H9 (cell line): ENCODE data around the gene CD7. TPM values are rescaled to one million over a fixed set of nuclear protein-coding genes. Genes with fewer than 3 reads are reported as not detected.

Source experiments
- DNase-seq: peaks from one replicate; pipeline ENCODE4 v3.0.0-alpha.2; 2017
- H2AFZ ChIP-seq: one replicate; pipeline ENCODE4 v1.6.1; 2013; ENCODE audit warnings: mild to moderate bottlenecking, low read length, control low read depth, moderate library complexity
- H2AK5ac ChIP-seq: 2 replicates; pipeline ENCODE4 v1.6.1; 2013; ENCODE audit warnings: low read length, control low read depth, mixed read lengths; ENCODE audit not compliant: insufficient read length
- H2BK120ac ChIP-seq: one replicate; pipeline ENCODE4 v1.6.1; 2013; ENCODE audit warnings: low read depth, mild to moderate bottlenecking, low read length, control low read depth, inconsistent platforms; ENCODE audit not compliant: poor library complexity, severe bottlenecking
- H2BK12ac ChIP-seq: 2 replicates; pipeline ENCODE4 v1.6.1; 2013; ENCODE audit warnings: low read length, control low read depth, mixed read lengths, low read depth; ENCODE audit not compliant: insufficient read length
- H2BK15ac ChIP-seq: 2 replicates; pipeline ENCODE4 v1.6.1; 2013; ENCODE audit warnings: low read depth, low read length, control low read depth
- H2BK20ac ChIP-seq: one replicate; pipeline ENCODE4 v1.6.1; 2013; ENCODE audit warnings: low read depth, mild to moderate bottlenecking, low read length, control low read depth, inconsistent platforms; ENCODE audit not compliant: poor library complexity, severe bottlenecking
- H2BK5ac ChIP-seq: 2 replicates; pipeline ENCODE4 v1.6.1; 2013; ENCODE audit warnings: low read length, control low read depth, mixed read lengths; ENCODE audit not compliant: insufficient read length
- H3K14ac ChIP-seq: 2 replicates; pipeline ENCODE4 v1.6.1; 2013; ENCODE audit warnings: low read length, control low read depth; ENCODE audit not compliant: insufficient read depth
- H3K18ac ChIP-seq: 2 replicates; pipeline ENCODE4 v1.6.1; 2013; ENCODE audit warnings: low read depth, mild to moderate bottlenecking, mixed read lengths, low read length, control low read depth; ENCODE audit not compliant: insufficient read length
- H3K23ac ChIP-seq: 2 replicates; pipeline ENCODE4 v1.6.1; 2013; ENCODE audit warnings: low read length, control low read depth, mixed read lengths, low read depth; ENCODE audit not compliant: insufficient read length
- H3K23me2 ChIP-seq: 2 replicates; pipeline ENCODE4 v1.6.1; 2013; ENCODE audit warnings: low read depth, mild to moderate bottlenecking, mixed read lengths, low read length, control low read depth; ENCODE audit not compliant: insufficient read length, poor library complexity, severe bottlenecking
- H3K27ac ChIP-seq: 2 replicates; pipeline ENCODE4 v1.5.1; 2013; ENCODE audit warnings: low read length, control low read depth, mixed read lengths, low read depth; ENCODE audit not compliant: insufficient read length
- H3K27me3 ChIP-seq: 2 replicates; pipeline ENCODE4 v1.6.1; 2013; ENCODE audit warnings: low read length, control low read depth, inconsistent platforms; ENCODE audit not compliant: insufficient read depth
- H3K4ac ChIP-seq: 2 replicates; pipeline ENCODE4 v1.6.1; 2013; ENCODE audit warnings: low read depth, mild to moderate bottlenecking, control low read depth, inconsistent platforms, low read length, moderate library complexity
- H3K4me1 ChIP-seq: 2 replicates; pipeline ENCODE4 v1.6.1; 2013; ENCODE audit warnings: low read length, control low read depth, inconsistent platforms; ENCODE audit not compliant: insufficient read depth
- H3K4me2 ChIP-seq: 2 replicates; pipeline ENCODE4 v1.6.1; 2013; ENCODE audit warnings: low read length, control low read depth, mixed read lengths; ENCODE audit not compliant: insufficient read length, insufficient read depth
- H3K56ac ChIP-seq: 2 replicates; pipeline ENCODE4 v1.6.1; 2013; ENCODE audit warnings: low read depth, mild to moderate bottlenecking, mixed read lengths, low read length, control low read depth; ENCODE audit not compliant: insufficient read length
- H3K79me1 ChIP-seq: 2 replicates; pipeline ENCODE4 v1.6.1; 2013; ENCODE audit warnings: low read depth, mild to moderate bottlenecking, moderate library complexity, low read length, control low read depth, inconsistent platforms; ENCODE audit not compliant: insufficient read depth, poor library complexity, severe bottlenecking
- H3K79me2 ChIP-seq: 2 replicates; pipeline ENCODE4 v1.6.1; 2013; ENCODE audit warnings: low read length, control low read depth, inconsistent platforms; ENCODE audit not compliant: insufficient read depth
- H3K9ac ChIP-seq: 2 replicates; pipeline ENCODE4 v1.6.1; 2013; ENCODE audit warnings: low read length, control low read depth, mixed read lengths; ENCODE audit not compliant: insufficient read length; ENCODE audit errors: extremely low read depth
- H3K9me3 ChIP-seq: one replicate; pipeline ENCODE4 v1.6.1; 2013; ENCODE audit warnings: low read depth, low read length, inconsistent platforms; ENCODE audit not compliant: control insufficient read depth
- H3T11ph ChIP-seq: one replicate; pipeline ENCODE4 v1.6.1; 2013; ENCODE audit warnings: mild to moderate bottlenecking, low read length, control low read depth, inconsistent platforms
- H4K20me1 ChIP-seq: one replicate; pipeline ENCODE4 v1.6.1; 2013; ENCODE audit not compliant: control insufficient read depth, insufficient read length, insufficient read depth
- H4K5ac ChIP-seq: 2 replicates; pipeline ENCODE4 v1.6.1; 2013; ENCODE audit warnings: low read depth, mild to moderate bottlenecking, mixed read lengths, low read length, control low read depth; ENCODE audit not compliant: insufficient read length
- H4K8ac ChIP-seq: replicated peaks from 2 replicates; pipeline ENCODE4 v1.6.1; 2013; ENCODE audit warnings: low read length, control low read depth, mixed read lengths, low read depth; ENCODE audit not compliant: insufficient read length
- H4K91ac ChIP-seq: 2 replicates; pipeline ENCODE4 v1.6.1; 2013; ENCODE audit warnings: low read depth, mild to moderate bottlenecking, moderate library complexity, mixed read lengths, low read length, control low read depth; ENCODE audit not compliant: insufficient read length
- H3K27ac Mint-ChIP-seq, 3 experiments: 2 replicates in 2 of 3; 3 replicates in 1 of 3; pipeline ENCODE4 v1.8.0; 2020 to 2021; ENCODE audit warnings: mixed read lengths in 3 of 3, mild to moderate bottlenecking in 1 of 3, moderate library complexity in 1 of 3
- H3K27me3 Mint-ChIP-seq: 2 replicates; pipeline ENCODE4 v1.8.0; 2021; ENCODE audit warnings: low read depth, mild to moderate bottlenecking, moderate library complexity, mixed read lengths
- H3K36me3 Mint-ChIP-seq, 3 experiments: 2 replicates in 2 of 3; 3 replicates in 1 of 3; pipeline ENCODE4 v1.8.0; 2020 to 2021; ENCODE audit warnings: low read depth in 3 of 3, mixed read lengths in 3 of 3; ENCODE audit not compliant: insufficient read depth in 1 of 3
- H3K4me1 Mint-ChIP-seq, 2 experiments: 2 replicates each; pipeline ENCODE4 v1.8.0; 2020; ENCODE audit warnings: mixed read lengths in 2 of 2
- H3K4me3 Mint-ChIP-seq, 2 experiments: 2 replicates in 1 of 2; 3 replicates in 1 of 2; pipeline ENCODE4 v1.8.0; 2020 to 2021; ENCODE audit warnings: mild to moderate bottlenecking in 2 of 2, mixed read lengths in 2 of 2, moderate library complexity in 1 of 2
- H3K9me3 Mint-ChIP-seq, 2 experiments: 2 replicates in 1 of 2; 3 replicates in 1 of 2; pipeline ENCODE4 v1.8.0; 2020; ENCODE audit warnings: mild to moderate bottlenecking in 2 of 2, mixed read lengths in 2 of 2, moderate library complexity in 1 of 2
- WGBS: extraction: QIAGEN DNeasy Blood & Tissue Kit; methylation state at CpG from one replicate; pipeline ENCODE4 v1.1.7; 2013; ENCODE audit warnings: missing lambda C conversion rate, low lambda C conversion rate, mixed read lengths; ENCODE audit not compliant: insufficient read length; ENCODE audit errors: extremely low coverage; 5-methylcytosine and 5-hydroxymethylcytosine counted together
- total RNA-seq: library from RNA; stranded (reverse); gene quantifications from 2 replicates; pipeline ENCODE4 v1.2.1, GENCODE V29; 2021
- TF ChIP-seq, protein P1 (sequence below): fragments of 200-600 bp; sonication (generic); conservative IDR thresholded peaks from 3 replicates; pipeline ENCODE4 v1.8.0; 2021; ENCODE audit warnings: antibody characterized with exemption, mild to moderate bottlenecking

Gene CD7
- total RNA-seq, 1 experiment from 2014 or later = 0.35 TPM

DNA sequence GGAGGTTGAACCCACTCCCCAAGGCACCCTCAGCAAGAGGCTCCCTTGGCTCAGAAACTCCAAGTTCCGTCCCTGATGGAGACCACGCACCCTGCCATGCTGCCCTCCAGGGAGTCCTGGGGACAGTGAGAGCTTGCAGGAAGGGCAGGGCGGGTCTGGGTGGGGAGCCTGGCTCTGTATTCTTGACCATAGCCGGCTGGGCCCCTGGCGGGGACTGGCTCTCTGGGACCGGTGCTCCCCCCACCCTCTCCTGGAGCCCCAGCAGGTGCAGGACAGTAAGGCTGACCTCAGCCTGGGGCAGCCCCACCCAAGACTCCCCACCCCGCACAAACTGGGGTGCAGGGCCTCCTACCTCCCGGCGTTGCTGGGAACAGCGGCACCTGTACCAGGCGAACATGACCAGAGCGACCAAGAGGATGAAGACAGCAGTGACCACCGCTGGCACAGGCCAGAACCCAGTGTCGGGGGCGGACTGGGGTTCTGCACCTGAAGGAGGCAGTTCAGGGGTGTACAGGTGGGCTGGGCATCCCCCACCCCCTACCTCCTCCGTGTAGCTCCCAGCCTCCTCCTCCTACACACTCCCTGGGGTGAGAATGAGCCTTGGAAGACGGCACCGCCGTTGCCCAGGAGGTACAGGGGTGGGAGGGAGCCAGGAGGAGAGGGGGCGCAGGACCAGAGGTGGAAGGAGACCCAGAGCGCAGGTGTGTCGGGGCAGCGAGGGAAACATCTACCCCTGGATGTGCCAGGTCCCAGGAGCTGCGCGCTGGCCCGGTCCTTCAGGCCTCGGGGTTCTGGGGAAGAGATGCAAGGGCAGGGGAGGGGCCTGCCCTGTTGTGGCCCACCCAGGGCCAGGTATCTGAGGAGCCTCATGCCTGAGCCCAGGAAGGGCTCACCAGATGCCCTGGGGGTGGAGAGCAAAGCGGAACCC is 5.4 kb upstream of the CD7 start:
- H3K27ac Mint-ChIP-seq = no peak overlapping the region
- Histone ChIP-seq H4K5ac (no peak overlapping the region), H4K20me1 (peaks cover 6% of the 10 kb centered on the region), H2BK12ac (no peak overlapping the region), H2AFZ (no peak overlapping the region), H2AK5ac (no peak overlapping the region), H3K4me1 (peaks cover 5% of the 10 kb centered on the region; the same call in 1 of the 2 replicates), H3K4me2 (no peak overlapping the region), H2BK120ac (no peak overlapping the region), H3K79me2 (no peaks in the 10 kb centered on the region), H3K9me3 (no peaks in the 10 kb centered on the region), H3K27ac (no peak overlapping the region), H2BK20ac (no peak overlapping the region), H3K56ac (no peak overlapping the region), H2BK5ac (no peak overlapping the region), H4K8ac (no peak overlapping the region), H3K14ac (no peak overlapping the region), H4K91ac (no peak overlapping the region), H3K4ac (no peak overlapping the region), H2BK15ac (no peak overlapping the region), H3K27me3 (no peaks in the 10 kb centered on the region), H3K79me1 (no peaks in the 10 kb centered on the region), H3K9ac (no peak overlapping the region), H3K23me2 (no peaks in the 10 kb centered on the region), H3T11ph (no peak overlapping the region), H3K18ac (no peak overlapping the region), H3K23ac (no peak overlapping the region)
- no peaks in the 10 kb centered on the region for H3K9me3 Mint-ChIP-seq
- WGBS = no CpG with 5 or more reads among the region's 28 CpGs
- no peak overlapping the region for H3K4me3 Mint-ChIP-seq
- peaks cover 19% of the 10 kb centered on the region for H3K27me3 Mint-ChIP-seq
- peaks cover 14 to 24% of the 10 kb centered on the region in 2 experiments for H3K4me1 Mint-ChIP-seq
- H3K36me3 Mint-ChIP-seq = no peaks in the 10 kb centered on the region; a peak in 1 of 7 replicates
- DNase-seq = no peak
- TF ChIP-seq, protein P1, sequence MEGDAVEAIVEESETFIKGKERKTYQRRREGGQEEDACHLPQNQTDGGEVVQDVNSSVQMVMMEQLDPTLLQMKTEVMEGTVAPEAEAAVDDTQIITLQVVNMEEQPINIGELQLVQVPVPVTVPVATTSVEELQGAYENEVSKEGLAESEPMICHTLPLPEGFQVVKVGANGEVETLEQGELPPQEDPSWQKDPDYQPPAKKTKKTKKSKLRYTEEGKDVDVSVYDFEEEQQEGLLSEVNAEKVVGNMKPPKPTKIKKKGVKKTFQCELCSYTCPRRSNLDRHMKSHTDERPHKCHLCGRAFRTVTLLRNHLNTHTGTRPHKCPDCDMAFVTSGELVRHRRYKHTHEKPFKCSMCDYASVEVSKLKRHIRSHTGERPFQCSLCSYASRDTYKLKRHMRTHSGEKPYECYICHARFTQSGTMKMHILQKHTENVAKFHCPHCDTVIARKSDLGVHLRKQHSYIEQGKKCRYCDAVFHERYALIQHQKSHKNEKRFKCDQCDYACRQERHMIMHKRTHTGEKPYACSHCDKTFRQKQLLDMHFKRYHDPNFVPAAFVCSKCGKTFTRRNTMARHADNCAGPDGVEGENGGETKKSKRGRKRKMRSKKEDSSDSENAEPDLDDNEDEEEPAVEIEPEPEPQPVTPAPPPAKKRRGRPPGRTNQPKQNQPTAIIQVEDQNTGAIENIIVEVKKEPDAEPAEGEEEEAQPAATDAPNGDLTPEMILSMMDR = no peak
